Gastrocnemius medialis (tissue), 4 donors: ENCODE data around the gene SLFN12. TPM values are rescaled to one million over a fixed set of nuclear protein-coding genes. Genes with fewer than 3 reads are reported as not detected.
A peak's percentile ranks its signal among the peaks of the same experiment; 100 is the strongest.

Experiments
- ATAC-seq, 2 donors: fragments of 150-250 bp; one replicate each; pipeline ENCODE4 v1.9.1; 2016
- DNase-seq, 2 donors: peaks; one replicate each; pipeline ENCODE4 v3.0.0-alpha.2; 2019
- H3K27ac ChIP-seq, 4 donors: fragments of 200-600 bp; sonication (generic); 1 replicate in 1 of 4; 2 replicates in 3 of 4; pipeline ENCODE4 v1.5.1; 2016 to 2018; ENCODE audit warnings: mild to moderate bottlenecking in 2 of 4, moderate library complexity in 1 of 4
- H3K27me3 ChIP-seq, 3 donors: fragments of 200-600 bp; sonication (generic) in 2 of 3; 1 replicate in 1 of 3; 2 replicates in 2 of 3; pipeline versions ENCODE4 v1.5.1 to v1.6.0; 2016 to 2019; ENCODE audit warnings: mild to moderate bottlenecking in 1 of 3, moderate library complexity in 1 of 3
- H3K36me3 ChIP-seq, 2 donors: fragments of 200-600 bp; sonication (generic) in 1 of 2; one replicate each; pipeline ENCODE4 v1.5.1; 2017 to 2018
- H3K4me1 ChIP-seq, 2 donors: fragments of 200-600 bp; sonication (generic) in 1 of 2; one replicate each; pipeline ENCODE4 v1.5.1; 2016 to 2017; ENCODE audit warnings: mild to moderate bottlenecking in 2 of 2
- H3K4me3 ChIP-seq, 4 donors: fragments of 200-600 bp; sonication (generic) in 3 of 4; 1 replicate in 1 of 4; 2 replicates in 3 of 4; pipeline ENCODE4 v1.5.1; 2016 to 2019; ENCODE audit warnings: mild to moderate bottlenecking in 2 of 4
- H3K9me3 ChIP-seq, 3 donors: fragments of 200-600 bp; sonication (generic) in 2 of 3; 1 replicate in 1 of 3; 2 replicates in 2 of 3; pipeline ENCODE4 v1.5.1; 2016 to 2019
- POLR2A ChIP-seq, 2 donors: fragments of 450-650 bp; IDR thresholded peaks; one replicate each; pipeline ENCODE4 v1.6.1; 2017; ENCODE audit warnings: antibody characterized with exemption in 2 of 2, mild to moderate bottlenecking in 2 of 2, moderate library complexity in 2 of 2
- in situ Hi-C, 4 donors: fragments of 200-750 bp; cut with MboI; loops; one replicate each; pipeline versions ENCODE4 v1.15.0 to v1.8.0; 2017; ENCODE audit warnings: low sequenced_read_pairs in 4 of 4
- intact Hi-C: fragments of 100-400 bp; cut with DNase I; formaldehyde crosslinking; loops from one replicate; pipeline ENCODE4 v1.15.1; 2023; ENCODE audit warnings: low total_unique reads
- total RNA-seq, 4 donors: library from RNA; depleted of rRNA; stranded (reverse); fragments of >200 nt; gene quantifications; one replicate each; pipeline versions ENCODE4 v1.1.0 to v1.2.3, GENCODE V29; 2016
- TF ChIP-seq, protein P1 (sequence below), 5 experiments: fragments of 450-650 bp in 3 of 5; fragments of 200-600 bp in 2 of 5; sonication (generic) in 2 of 5; IDR thresholded peaks in 4 of 5; conservative IDR thresholded peaks in 1 of 5; 1 replicate in 4 of 5; 2 replicates in 1 of 5; pipeline ENCODE4 v1.5.1; 2016 to 2019; ENCODE audit warnings: antibody characterized with exemption in 5 of 5, mild to moderate bottlenecking in 3 of 5, moderate library complexity in 3 of 5

Gene SLFN12
- total RNA-seq, 4 donors from 2014 or later, result 0.76 to 2.2 (median 1.3) TPM

DNA sequence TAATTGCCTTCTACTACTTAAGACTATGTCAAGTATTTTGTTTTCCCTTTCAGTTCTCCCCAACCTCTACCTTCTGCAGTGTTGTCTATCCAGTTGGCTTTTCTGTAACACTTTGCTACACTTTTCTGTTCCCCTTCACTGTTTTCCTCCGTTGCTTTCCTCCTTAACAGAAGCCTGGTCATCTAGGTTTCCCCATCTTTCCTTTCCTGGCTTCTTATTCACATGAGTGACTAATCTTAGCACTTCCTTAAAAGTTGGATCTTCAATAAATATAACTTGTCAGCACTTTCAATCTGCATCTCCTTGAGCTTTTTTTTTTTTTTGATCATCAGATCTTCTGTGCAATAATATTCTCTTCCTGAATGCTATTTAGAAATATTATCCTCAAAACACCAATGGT, 56.1 kb downstream of the SLFN12 start:
- Histone ChIP-seq H3K4me3 (no peak overlapping the region), H3K9me3 (peaks cover 0 to 4% (median 0%) of the 10 kb centered on the region in 3 donors), H3K4me1 (peaks cover 10 to 12% of the 10 kb centered on the region in 2 donors), H3K27me3 (peaks cover 25 to 27% (median 25%) of the 10 kb centered on the region in 3 donors), H3K36me3 (no peaks in the 10 kb centered on the region), H3K27ac (peak overlapping the region; percentile 20 to 90 (median 70))
- ATAC-seq (no peak), DNase-seq (no peak)
- in situ Hi-C loops, result no loop called here
- TF ChIP-seq POLR2A (IDR thresholded peaks at IDR 0.05), result no peak
- TF ChIP-seq, protein P1, sequence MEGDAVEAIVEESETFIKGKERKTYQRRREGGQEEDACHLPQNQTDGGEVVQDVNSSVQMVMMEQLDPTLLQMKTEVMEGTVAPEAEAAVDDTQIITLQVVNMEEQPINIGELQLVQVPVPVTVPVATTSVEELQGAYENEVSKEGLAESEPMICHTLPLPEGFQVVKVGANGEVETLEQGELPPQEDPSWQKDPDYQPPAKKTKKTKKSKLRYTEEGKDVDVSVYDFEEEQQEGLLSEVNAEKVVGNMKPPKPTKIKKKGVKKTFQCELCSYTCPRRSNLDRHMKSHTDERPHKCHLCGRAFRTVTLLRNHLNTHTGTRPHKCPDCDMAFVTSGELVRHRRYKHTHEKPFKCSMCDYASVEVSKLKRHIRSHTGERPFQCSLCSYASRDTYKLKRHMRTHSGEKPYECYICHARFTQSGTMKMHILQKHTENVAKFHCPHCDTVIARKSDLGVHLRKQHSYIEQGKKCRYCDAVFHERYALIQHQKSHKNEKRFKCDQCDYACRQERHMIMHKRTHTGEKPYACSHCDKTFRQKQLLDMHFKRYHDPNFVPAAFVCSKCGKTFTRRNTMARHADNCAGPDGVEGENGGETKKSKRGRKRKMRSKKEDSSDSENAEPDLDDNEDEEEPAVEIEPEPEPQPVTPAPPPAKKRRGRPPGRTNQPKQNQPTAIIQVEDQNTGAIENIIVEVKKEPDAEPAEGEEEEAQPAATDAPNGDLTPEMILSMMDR (IDR thresholded peaks at IDR 0.05 in 4 of 5, conservative IDR thresholded peaks at IDR 0.05 in 1 of 5), result no peak
- intact Hi-C loops, result loop anchor here (10.0 kb wide), 2 partner anchors 59 to 121 kb away; partner anchors contain the start of gene SLFN12

DNA sequence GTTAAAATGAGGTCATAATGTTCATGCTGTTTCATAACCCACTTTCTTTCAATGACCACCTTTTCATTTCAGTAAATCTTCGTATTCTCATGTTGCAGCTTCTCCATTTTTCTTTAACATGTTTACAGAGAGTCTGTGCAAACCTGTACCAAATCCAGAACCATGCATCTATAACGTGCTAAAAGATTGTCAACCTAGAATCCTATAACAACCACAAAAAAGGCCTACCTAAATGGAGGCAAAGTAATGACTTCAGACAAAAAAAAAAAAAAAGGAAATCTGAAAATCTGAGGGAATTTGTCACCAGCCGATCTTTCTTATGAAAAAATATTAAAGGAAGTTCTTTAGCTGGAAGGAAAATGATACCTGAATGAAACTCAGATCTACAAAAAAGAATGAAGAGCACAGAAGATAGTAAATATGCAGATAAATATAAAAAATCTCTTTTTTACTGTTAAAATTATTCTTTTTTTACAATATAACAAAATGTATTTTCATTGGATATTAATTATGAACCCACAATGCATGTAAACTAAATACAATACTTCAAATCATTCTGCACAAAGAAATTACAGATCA, 57.4 kb downstream of the SLFN12 start:
- Histone ChIP-seq H3K27me3 (peaks cover 28 to 37% (median 33%) of the 10 kb centered on the region in 3 donors), H3K36me3 (no peaks in the 10 kb centered on the region), H3K9me3 (peaks cover 0 to 3% (median 0%) of the 10 kb centered on the region in 3 donors), H3K4me3 (peak overlapping the region; percentile 68 to 83 (median 71)), H3K4me1 (peaks cover 10 to 12% of the 10 kb centered on the region in 2 donors), H3K27ac (peak overlapping the region; percentile 89 to 91 (median 90))
- in situ Hi-C loops (no loop called here), intact Hi-C loops (loop anchor here (10.0 kb wide), 2 partner anchors 60 to 120 kb away; partner anchors contain the start of gene SLFN12)
- no peak for DNase-seq
- ATAC-seq, result no peak
- TF ChIP-seq POLR2A (IDR thresholded peaks at IDR 0.05), result no peak
- TF ChIP-seq, protein P1 (IDR thresholded peaks at IDR 0.05 in 4 of 5, conservative IDR thresholded peaks at IDR 0.05 in 1 of 5), result no peak

DNA sequence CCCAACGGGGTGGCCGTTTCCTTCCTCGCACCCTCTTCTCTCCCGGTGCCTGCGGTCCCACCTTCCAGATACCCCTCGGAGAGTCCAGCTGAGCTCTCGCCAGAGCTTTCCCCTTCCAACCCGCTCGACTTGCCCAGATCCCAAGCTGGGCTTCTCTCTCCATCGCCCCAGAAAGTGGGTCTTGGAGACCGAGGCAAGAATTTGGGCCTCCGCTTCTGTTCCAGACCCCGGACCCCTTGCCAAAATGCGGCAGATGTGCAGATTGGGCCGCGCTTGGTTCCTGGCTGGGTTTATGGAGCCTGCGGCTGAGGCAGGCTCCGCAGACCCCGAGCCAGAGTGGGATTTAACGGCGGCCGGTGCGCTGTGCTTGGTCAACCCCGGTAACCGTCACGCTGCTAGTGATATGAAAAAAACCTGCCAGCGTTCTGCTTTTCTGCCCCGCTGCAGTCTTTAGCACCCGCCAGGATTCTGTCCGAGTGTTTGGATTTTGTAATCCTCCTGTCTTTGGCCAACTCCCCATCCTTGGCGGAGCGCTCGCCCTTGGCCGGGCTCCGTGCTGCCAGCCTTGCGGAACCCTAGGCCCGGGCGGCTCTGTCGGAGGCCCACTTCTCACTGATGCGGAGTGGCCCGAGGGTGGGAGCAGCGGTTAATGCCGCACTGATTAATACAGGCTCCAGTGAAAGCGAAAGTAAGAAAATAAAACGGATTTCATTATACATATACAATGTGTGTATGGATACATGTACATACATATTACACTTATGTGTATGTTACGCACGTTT, 58.1 kb downstream of the SLFN12 start:
- Histone ChIP-seq H3K27me3 (peaks cover 28 to 37% (median 35%) of the 10 kb centered on the region in 3 donors), H3K9me3 (peaks cover 0 to 4% (median 0%) of the 10 kb centered on the region in 3 donors), H3K36me3 (no peaks in the 10 kb centered on the region), H3K27ac (peak overlapping the region; percentile 89 to 91 (median 90)), H3K4me1 (peaks cover 10 to 12% of the 10 kb centered on the region in 2 donors), H3K4me3 (peak overlapping the region; percentile 68 to 83 (median 71))
- intact Hi-C loops, result loop anchor here (2.0 to 10.0 kb wide), 3 partner anchors 61 to 119 kb away; partner anchors contain the start of gene SLFN12
- no peak for TF ChIP-seq POLR2A (IDR thresholded peaks at IDR 0.05)
- TF ChIP-seq, protein P1 (IDR thresholded peaks at IDR 0.05 in 4 of 5, conservative IDR thresholded peaks at IDR 0.05 in 1 of 5), result no peak
- in situ Hi-C loops, result no loop called here
- ATAC-seq (peak; percentile 72 to 74), DNase-seq (peak; percentile 24 to 50)

DNA sequence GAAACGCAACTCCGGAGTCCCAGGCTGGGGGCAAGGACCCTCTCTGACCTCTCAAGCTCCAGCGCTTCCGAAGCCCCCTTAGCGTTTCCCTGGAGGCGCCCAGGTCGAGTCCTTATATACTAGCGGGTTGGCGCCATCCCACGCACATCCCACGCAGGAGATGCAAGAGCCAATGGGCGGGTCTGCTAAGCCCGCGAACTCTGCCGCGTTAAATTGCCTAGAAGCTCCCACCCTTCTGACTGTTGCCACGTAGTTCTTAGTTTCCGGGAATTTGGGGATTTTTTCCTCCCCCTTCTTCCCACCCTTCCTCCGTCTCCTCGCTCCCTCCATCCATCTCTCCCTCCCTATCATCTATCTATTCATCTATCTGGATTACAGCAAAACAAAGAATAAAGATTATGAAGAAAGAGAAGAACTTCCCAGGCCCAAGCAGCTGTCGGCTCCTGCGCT, 58.7 kb downstream of the SLFN12 start, which contains the start of gene SLFN11:
Gene SLFN11, minus strand, starts transcription at position 88 of the 450 bp plus-strand sequence. CDS start 9,814 bp downstream, outside the sequence.
- Histone ChIP-seq H3K27ac (peak within 1 kb of the TSS; percentile 89 to 91 (median 90)), H3K9me3 (peaks cover 0 to 4% (median 0%) of the 10 kb centered on the region in 3 donors), H3K4me3 (peak within 1 kb of the TSS; percentile 68 to 83 (median 71)), H3K4me1 (peaks cover 10 to 12% of the 10 kb centered on the region in 2 donors), H3K27me3 (peaks cover 28 to 37% (median 35%) of the 10 kb centered on the region in 3 donors), H3K36me3 (no peaks in the 10 kb centered on the region)
- intact Hi-C loops (loop anchor here (2.0 to 10.0 kb wide), 3 partner anchors 61 to 119 kb away; partner anchors contain the start of gene SLFN12), in situ Hi-C loops (no loop called here)
- ATAC-seq (peak; percentile 80 to 88), DNase-seq (peak; percentile 72 to 76)
- TF ChIP-seq, protein P1 (IDR thresholded peaks at IDR 0.05 in 4 of 5, conservative IDR thresholded peaks at IDR 0.05 in 1 of 5), result no peak
- TF ChIP-seq POLR2A (IDR thresholded peaks at IDR 0.05), result peak; percentile 75 to 92
